CD4-positive, alpha-beta T cell treated with Interleukin-17A for 1 hour (primary cell): ENCODE measurements around the gene MCF2L.

Experiments
- DNase-seq: peaks from one replicate; pipeline ENCODE4 v3.0.0-alpha.2; 2020

Gene MCF2L

GRCh38 chr13:113086031-113086750 is 117.2 kb downstream of the MCF2L start:
- DNase-seq, result no peak

- no peak for DNase-seq
These were observed 118.2 kb downstream of the MCF2L start for GRCh38 chr13:113086991-113087922.

GRCh38 chr13:113087923-113088690 is 119.1 kb downstream of the MCF2L start:
- DNase-seq, result no peak

GRCh38 chr13:113088691-113089020 is 119.6 kb downstream of the MCF2L start:
- DNase-seq, result no peak

GRCh38 chr13:113089693-113090414 is 120.8 kb downstream of the MCF2L start:
- DNase-seq, result no peak

- no peak for DNase-seq
These were observed 121.4 kb downstream of the MCF2L start for GRCh38 chr13:113090415-113090770.

GRCh38 chr13:113090806-113091205 is 121.8 kb downstream of the MCF2L start:
- DNase-seq, result no peak

- no peak for DNase-seq
These were observed 122.3 kb downstream of the MCF2L start for GRCh38 chr13:113091211-113091771.

GRCh38 chr13:113091891-113092775 is 123.1 kb downstream of the MCF2L start:
- no peak for DNase-seq

- no peak for DNase-seq
These were observed 124.0 kb downstream of the MCF2L start for GRCh38 chr13:113092776-113093579.

GRCh38 chr13:113093580-113094409 is 124.8 kb downstream of the MCF2L start:
- DNase-seq, result no peak

- no peak for DNase-seq
These were observed 125.4 kb downstream of the MCF2L start for GRCh38 chr13:113094410-113094800.

GRCh38 chr13:113095146-113096051 is 126.4 kb downstream of the MCF2L start:
- no peak for DNase-seq

- no peak for DNase-seq
These were observed 127.2 kb downstream of the MCF2L start for GRCh38 chr13:113096052-113096744.

- no peak for DNase-seq
These were observed 127.8 kb downstream of the MCF2L start for GRCh38 chr13:113096745-113097305.

- no peak for DNase-seq
These were observed 128.6 kb downstream of the MCF2L start for GRCh38 chr13:113097651-113098050.

GRCh38 chr13:113098162-113098732 is 129.2 kb downstream of the MCF2L start:
- no peak for DNase-seq
